B cell (primary cell): ENCODE results near the gene HOXB4. TPM values are rescaled to one million over a fixed set of nuclear protein-coding genes. Genes with fewer than 3 reads are reported as not detected.

Source experiments
- ATAC-seq: fragments of 200-7000 bp; cut with Tn5 transposase; one replicate; pipeline ENCODE4 v1.10.0; 2021; ENCODE audit warnings: low read depth, mild to moderate bottlenecking, moderate number of reproducible peaks, moderate library complexity
- CTCF ChIA-PET: fragments of 350-600 bp; sonication (Branson Sonifier 250); formaldehyde crosslinking; loops from one replicate; lab custom pipeline; 2021; ENCODE audit warnings: antibody characterized with exemption, inconsistent platforms; lab: Charles Lee
- POLR2A ChIA-PET: fragments of 350-600 bp; sonication (Branson Sonifier 250); formaldehyde crosslinking; loops from one replicate; lab custom pipeline; 2021; ENCODE audit warnings: antibody characterized with exemption; lab: Charles Lee
- DNase-seq: peaks from one replicate; pipeline ENCODE4 v3.0.0; 2013
- H2AFZ ChIP-seq: 2 replicates; pipeline ENCODE4 v1.6.1; 2012; ENCODE audit warnings: mild to moderate bottlenecking, low read depth, low read length; ENCODE audit not compliant: insufficient read depth, poor library complexity, severe bottlenecking
- H3K27ac ChIP-seq, 2 donors: 1 replicate in 1 of 2; 2 replicates in 1 of 2; pipeline ENCODE4 v1.5.1; 2012 to 2013; ENCODE audit warnings: low read length in 2 of 2, mild to moderate bottlenecking in 2 of 2, moderate library complexity in 1 of 2
- H3K27me3 ChIP-seq, 4 experiments: fragments of 200-600 bp in 1 of 4; sonication (generic) in 1 of 4; replicated peaks in 1 of 4; 1 replicate in 2 of 4; 2 replicates in 2 of 4; pipeline versions ENCODE4 v1.6.1 to v1.7.0; 2013 to 2016; ENCODE audit warnings: low read length in 3 of 4, mild to moderate bottlenecking in 2 of 4, mixed read lengths in 1 of 4, moderate library complexity in 1 of 4; ENCODE audit not compliant: insufficient read depth in 4 of 4, control insufficient read depth in 3 of 4; ENCODE audit errors: control extremely low read depth in 1 of 4
- H3K36me3 ChIP-seq, 2 experiments: replicated peaks in 1 of 2; 1 replicate in 1 of 2; 2 replicates in 1 of 2; pipeline versions ENCODE4 v1.6.1 to v1.7.1; 2013; ENCODE audit warnings: low read length in 1 of 2; ENCODE audit not compliant: insufficient read depth in 2 of 2, control insufficient read depth in 1 of 2; ENCODE audit errors: control extremely low read depth in 1 of 2, extremely low read depth in 1 of 2
- H3K4me1 ChIP-seq, 2 donors: fragments of 200-600 bp in 1 of 2; sonication (generic) in 1 of 2; 1 replicate in 1 of 2; 2 replicates in 1 of 2; pipeline versions ENCODE4 v1.5.1 to v1.6.1; 2013 to 2017; ENCODE audit warnings: low read length in 2 of 2; ENCODE audit not compliant: control insufficient read depth in 2 of 2, insufficient read depth in 2 of 2
- H3K4me2 ChIP-seq: replicated peaks from 2 replicates; pipeline ENCODE3; 2012; ENCODE audit warnings: mild to moderate bottlenecking, low read depth, low read length; ENCODE audit not compliant: poor library complexity, severe bottlenecking
- H3K4me3 ChIP-seq, 5 experiments: fragments of 200-600 bp in 1 of 5; sonication (generic) in 1 of 5; 1 replicate in 3 of 5; 2 replicates in 2 of 5; pipeline versions ENCODE4 v1.5.1 to v1.7.0; 2011 to 2016; ENCODE audit warnings: low read length in 4 of 5, mild to moderate bottlenecking in 4 of 5, low read depth in 2 of 5, control low read depth in 1 of 5, moderate library complexity in 1 of 5; ENCODE audit not compliant: insufficient read depth in 1 of 5; ENCODE audit errors: control extremely low read depth in 1 of 5, extremely low read depth in 1 of 5
- H3K79me2 ChIP-seq: fragments of 200-600 bp; sonication (generic); one replicate; pipeline ENCODE4 v1.6.0; 2016; ENCODE audit warnings: low read length; ENCODE audit not compliant: control insufficient read depth, insufficient read depth
- H3K9ac ChIP-seq: fragments of 200-600 bp; sonication (generic); 2 replicates; pipeline ENCODE4 v1.6.1; 2017; ENCODE audit warnings: mild to moderate bottlenecking, low read length, moderate library complexity
- H3K9me3 ChIP-seq, 3 donors: one replicate each; pipeline versions ENCODE4 v1.6.1 to v1.7.1; 2013; ENCODE audit warnings: low read length in 2 of 3; ENCODE audit not compliant: control insufficient read depth in 2 of 3, insufficient read depth in 1 of 3; ENCODE audit errors: control extremely low read depth in 1 of 3
- H4K20me1 ChIP-seq: 2 replicates; pipeline ENCODE4 v1.6.0; 2012; ENCODE audit warnings: mild to moderate bottlenecking, low read length; ENCODE audit not compliant: insufficient read depth, control insufficient read depth, poor library complexity, severe bottlenecking
- H3K27ac Mint-ChIP-seq: one replicate; pipeline ENCODE4 v1.8.0; 2021; ENCODE audit warnings: mixed read lengths
- H3K27me3 Mint-ChIP-seq: one replicate; pipeline ENCODE4 v1.8.0; 2021; ENCODE audit warnings: mixed read lengths
- H3K4me1 Mint-ChIP-seq: one replicate; pipeline ENCODE4 v1.8.0; 2021; ENCODE audit warnings: mixed read lengths
- H3K4me3 Mint-ChIP-seq: one replicate; pipeline ENCODE4 v1.8.0; 2021; ENCODE audit warnings: mixed read lengths
- H3K9me3 Mint-ChIP-seq: one replicate; pipeline ENCODE4 v1.8.0; 2022; ENCODE audit warnings: mixed read lengths; ENCODE audit not compliant: insufficient read depth
- CTCF ChIP-seq: fragments of 200-600 bp; IDR thresholded peaks from one replicate; pipeline ENCODE4 v1.8.0; 2022; ENCODE audit warnings: antibody characterized with exemption, mild to moderate bottlenecking
- EZH2 ChIP-seq: IDR thresholded peaks from 2 replicates; pipeline ENCODE4 v1.6.1; 2012; ENCODE audit warnings: borderline replicate concordance, low read depth, mild to moderate bottlenecking, moderate library complexity, low read length; ENCODE audit not compliant: insufficient read depth, poor library complexity, severe bottlenecking
- WGBS: methylation state at CpG from one replicate; pipeline ENCODE4 v1.1.5; 2013; ENCODE audit warnings: missing lambda C conversion rate; ENCODE audit not compliant: insufficient coverage; 5-methylcytosine and 5-hydroxymethylcytosine counted together
- intact Hi-C: fragments of 100-400 bp; cut with micrococcal nuclease; formaldehyde crosslinking; loops from one replicate; pipeline ENCODE4 v1.10.0; 2022
- polyA plus RNA-seq: library from polyadenylated mRNA; depleted of rRNA; stranded (reverse); fragments of >200 nt; gene quantifications from 2 replicates; pipeline ENCODE4 v1.2.3, GENCODE V29; 2012
- total RNA-seq, 2 donors: library from RNA; stranded (reverse); fragments of 120-200 nt in 1 of 2; gene quantifications; 1 replicate in 1 of 2; 2 replicates in 1 of 2; pipeline versions ENCODE4 v1.2.3 to v1.2.4, GENCODE V29; 2013 to 2022

The HOXB4 gene
- total and polyA plus RNA-seq, 2 donors (not counting 1 experiment from before 2014, with no cell fraction given) = 0.85 to 1.7 TPM

- no peaks in the 10 kb centered on the region for H3K9me3 Mint-ChIP-seq
- H2AFZ ChIP-seq = no peak overlapping the region
- H3K79me2 ChIP-seq = no peaks in the 10 kb centered on the region
- H3K36me3 ChIP-seq = no peaks in the 10 kb centered on the region
- peaks cover 30% of the 10 kb centered on the region for H3K27me3 Mint-ChIP-seq
- H3K4me3 ChIP-seq = no peak overlapping the region
- TF ChIP-seq CTCF = no peak
- TF ChIP-seq EZH2 = no peak
- no peak overlapping the region for H3K27ac Mint-ChIP-seq
- H3K9me3 ChIP-seq = peaks cover 0 to 15% (median 0%) of the 10 kb centered on the region in 3 donors
- CTCF ChIA-PET = no interaction called here
- peaks cover 33% of the 10 kb centered on the region for H3K4me1 Mint-ChIP-seq
- no peak overlapping the region for H3K27ac ChIP-seq
- 68% methylated on average over 17 of the region's 22 CpGs for WGBS
- no peak for ATAC-seq
- H4K20me1 ChIP-seq = no peaks in the 10 kb centered on the region
- peak overlapping the region; percentile 96 for H3K4me2 ChIP-seq
- H3K27me3 ChIP-seq = peaks cover 0 to 44% (median 26%) of the 10 kb centered on the region in 4 experiments
- H3K4me3 Mint-ChIP-seq = peak overlapping the region; percentile 71
- POLR2A ChIA-PET = no interaction called here
- no peak overlapping the region for H3K9ac ChIP-seq
- peaks cover 33 to 34% of the 10 kb centered on the region in 2 donors for H3K4me1 ChIP-seq
- intact Hi-C loops = loop anchor here (5.0 kb wide), 1 partner anchor 36 kb away; the partner anchor contains the start of gene HOXB7
- peak; percentile 24 for DNase-seq
These were observed 2.3 kb downstream of the HOXB4 start for GRCh38 chr17:48575673-48576478.

GRCh38 chr17:48575066-48575582 lies 3.0 kb downstream of the HOXB4 start:
- Mint-ChIP-seq H3K9me3 (no peaks in the 10 kb centered on the region), H3K27ac (no peak overlapping the region), H3K27me3 (peaks cover 22% of the 10 kb centered on the region), H3K4me1 (peaks cover 31% of the 10 kb centered on the region), H3K4me3 (no peak overlapping the region)
- H3K79me2 ChIP-seq = no peaks in the 10 kb centered on the region
- WGBS = 83% methylated on average over 5 of the region's 7 CpGs
- CTCF ChIA-PET = interaction anchor here (1.2 kb wide), 1 partner anchor 225 kb away, joined by 3 read pairs; no protein-coding TSS in a partner anchor
- H3K27ac ChIP-seq = no peak overlapping the region
- no peaks in the 10 kb centered on the region for H4K20me1 ChIP-seq
- H3K9me3 ChIP-seq = peaks cover 0 to 18% (median 0%) of the 10 kb centered on the region in 3 donors
- H3K4me3 ChIP-seq = no peak overlapping the region
- H3K27me3 ChIP-seq = peaks cover 0 to 43% (median 20%) of the 10 kb centered on the region in 4 experiments
- POLR2A ChIA-PET = no interaction called here
- H2AFZ ChIP-seq = no peak overlapping the region
- intact Hi-C loops = loop anchor here (5.0 kb wide), 1 partner anchor 37 kb away; the partner anchor contains the start of gene HOXB7
- H3K9ac ChIP-seq = no peak overlapping the region
- H3K4me1 ChIP-seq = peaks cover 27 to 30% of the 10 kb centered on the region in 2 donors
- TF ChIP-seq CTCF (no peak), EZH2 (no peak)
- no peak for DNase-seq
- no peaks in the 10 kb centered on the region for H3K36me3 ChIP-seq
- H3K4me2 ChIP-seq = no peak overlapping the region
- ATAC-seq = no peak
